ENCODE measurements around the gene TMEM244.

DNA sequence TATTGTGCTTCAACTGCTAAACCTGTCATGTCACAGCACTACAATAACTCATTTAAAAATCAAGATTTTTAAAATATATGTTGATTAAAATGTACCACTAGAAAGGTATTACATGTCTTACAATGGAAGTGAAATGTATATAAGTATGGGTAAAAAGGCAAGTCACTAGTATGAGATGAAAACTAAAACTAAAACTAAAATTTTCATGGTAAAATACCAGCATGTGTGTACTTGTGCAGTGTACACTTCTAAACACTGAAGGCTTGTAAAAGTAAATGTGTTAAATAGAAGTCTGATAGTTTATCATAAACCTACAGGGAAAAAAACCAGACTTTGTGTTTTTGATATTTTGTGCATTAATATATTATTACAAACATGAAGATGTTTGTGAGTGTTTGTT lies 13.7 kb upstream of the TMEM244 start:
- TF ChIP-seq LEF1 (IDR thresholded peaks at IDR 0.05; ENCODE audit: borderline replicate concordance) (no peak), BHLHE40 (IDR thresholded peaks at IDR 0.05; ENCODE audit: borderline replicate concordance) (no peak), SP1 (IDR thresholded peaks at IDR 0.05) (no peak), TARDBP (IDR thresholded peaks at IDR 0.05) (no peak), FOXM1 (IDR thresholded peaks at IDR 0.05; ENCODE audit: borderline replicate concordance) (no peak)

Measured in HEK293T (cell line).